ENCODE data around the gene IRF2. TPM values are rescaled to one million over a fixed set of nuclear protein-coding genes. Genes with fewer than 3 reads are reported as not detected.
A peak's percentile ranks its signal among the peaks of the same experiment; 100 is the strongest.

IRF2 gene
- 10 to 100 TPM; 23.3 to 38.6 (median 32.7) TPM for polyA plus RNA-seq
- long read RNA-seq, donor 1, transcript IRF2-201 (9 exons, 2,303 nt): major isoform, 15 of 38 reads
- long read RNA-seq, donor 1, partial matches to known transcripts: 23 of 38 reads
- long read RNA-seq, donor 1, other reads (novel, unspliced or antisense): 0 of 38 reads
- long read RNA-seq, donor 2, partial matches to known transcripts: 0 of 1 reads
- long read RNA-seq, donor 2, other reads (novel, unspliced or antisense): 0 of 1 reads
- long read RNA-seq, donor 3, transcript IRF2-201 (9 exons, 2,303 nt): major isoform, 5 of 13 reads
- long read RNA-seq, donor 3, partial matches to known transcripts: 8 of 13 reads
- long read RNA-seq, donor 3, other reads (novel, unspliced or antisense): 0 of 13 reads
- long read RNA-seq, donor 4: 0 reads
- long read RNA-seq, donor 5, partial matches to known transcripts: 0 of 2 reads
- long read RNA-seq, donor 5, other reads (novel, unspliced or antisense): 0 of 2 reads
- long read RNA-seq, donor 6, transcript IRF2-201 (9 exons, 2,303 nt): major isoform, 5 of 12 reads
- long read RNA-seq, donor 6, partial matches to known transcripts: 7 of 12 reads
- long read RNA-seq, donor 6, other reads (novel, unspliced or antisense): 0 of 12 reads
- long read RNA-seq, donor 7, transcript IRF2-201 (9 exons, 2,303 nt): major isoform, 11 of 11 reads
- long read RNA-seq, donor 7, partial matches to known transcripts: 0 of 11 reads
- long read RNA-seq, donor 7, other reads (novel, unspliced or antisense): 0 of 11 reads
- long read RNA-seq, donor 8, partial matches to known transcripts: 0 of 1 reads
- long read RNA-seq, donor 8, other reads (novel, unspliced or antisense): 0 of 1 reads
- long read RNA-seq, donor 9, partial matches to known transcripts: 0 of 3 reads
- long read RNA-seq, donor 9, other reads (novel, unspliced or antisense): 0 of 3 reads
- long read RNA-seq, donor 10, transcript IRF2-201 (9 exons, 2,303 nt): major isoform, 9 of 21 reads
- long read RNA-seq, donor 10, partial matches to known transcripts: 12 of 21 reads
- long read RNA-seq, donor 10, other reads (novel, unspliced or antisense): 0 of 21 reads

- FAIRE-seq: no peak
- DNase-seq: peak; percentile 99
- peak within 1 kb of the TSS; percentile 86 to 92 (median 90) for H3K4me3 ChIP-seq (ENCODE audit: low read depth in 1 of 3, low read length in 3 of 3)
- peak within 1 kb of the TSS; percentile 97 to 99 (median 98) for H3K27ac ChIP-seq (ENCODE audit: low read depth in 1 of 3, low read length in 2 of 3)
- WGBS, 3 donors: 0 to 1% (median 0%) methylated on average over 53 to 66 of the region's 66 CpGs
- peaks cover 0 to 12% (median 0%) of the 10 kb centered on the region in 3 donors for H3K36me3 ChIP-seq (ENCODE audit: control insufficient read depth in 3 of 3, insufficient read depth in 2 of 3, low read depth in 1 of 3, low read length in 3 of 3)
- H3K4me1 ChIP-seq (ENCODE audit: control insufficient read depth in 3 of 3, insufficient read depth in 2 of 3, low read depth in 1 of 3, low read length in 2 of 3): peaks cover 5 to 41% (median 8%) of the 10 kb centered on the region in 3 donors
- no peaks in the 10 kb centered on the region for H3K27me3 ChIP-seq (ENCODE audit: control insufficient read depth in 3 of 3, insufficient read depth in 3 of 3, low read length in 3 of 3)
- H3K9me3 ChIP-seq (ENCODE audit: control insufficient read depth in 2 of 2, insufficient read depth in 1 of 2, low read depth in 1 of 2, low read length in 1 of 2): no peaks in the 10 kb centered on the region
These were observed at the start of gene IRF2 for GRCh38 chr4:184474263-184475095. Gene IRF2, minus strand, starts transcription at chr4:184474550. Its CDS starts 45,486 bp downstream, at chr4:184429064.

- FAIRE-seq: no peak
- no peaks in the 10 kb centered on the region for H3K4me1 ChIP-seq (ENCODE audit: control insufficient read depth in 3 of 3, insufficient read depth in 2 of 3, low read depth in 1 of 3, low read length in 2 of 3)
- no peaks in the 10 kb centered on the region for H3K27me3 ChIP-seq (ENCODE audit: control insufficient read depth in 3 of 3, insufficient read depth in 3 of 3, low read length in 3 of 3)
- peaks cover 0 to 4% of the 10 kb centered on the region in 2 donors for H3K9me3 ChIP-seq (ENCODE audit: control insufficient read depth in 2 of 2, insufficient read depth in 1 of 2, low read depth in 1 of 2, low read length in 1 of 2)
- DNase-seq: no peak
- H3K4me3 ChIP-seq (ENCODE audit: low read depth in 1 of 3, low read length in 3 of 3): no peak overlapping the region
- no peak overlapping the region for H3K27ac ChIP-seq (ENCODE audit: low read depth in 1 of 3, low read length in 2 of 3)
- H3K36me3 ChIP-seq (ENCODE audit: control insufficient read depth in 3 of 3, insufficient read depth in 2 of 3, low read depth in 1 of 3, low read length in 3 of 3): no peaks in the 10 kb centered on the region
- WGBS, 3 donors: 92 to 95% (median 94%) methylated on average over 3 of the region's 3 CpGs
These were observed 41.3 kb upstream of the IRF2 start for GRCh38 chr4:184515606-184516005.

- H3K27me3 ChIP-seq (ENCODE audit: control insufficient read depth in 3 of 3, insufficient read depth in 3 of 3, low read length in 3 of 3): no peaks in the 10 kb centered on the region
- DNase-seq: no peak
- no peak overlapping the region for H3K4me3 ChIP-seq (ENCODE audit: low read depth in 1 of 3, low read length in 3 of 3)
- peaks cover 0 to 14% of the 10 kb centered on the region in 2 donors for H3K9me3 ChIP-seq (ENCODE audit: control insufficient read depth in 2 of 2, insufficient read depth in 1 of 2, low read depth in 1 of 2, low read length in 1 of 2)
- peak overlapping the region in 1 of 3 donors; percentile 67 for H3K27ac ChIP-seq (ENCODE audit: low read depth in 1 of 3, low read length in 2 of 3)
- no peaks in the 10 kb centered on the region for H3K36me3 ChIP-seq (ENCODE audit: control insufficient read depth in 3 of 3, insufficient read depth in 2 of 3, low read depth in 1 of 3, low read length in 3 of 3)
- FAIRE-seq: no peak
- H3K4me1 ChIP-seq (ENCODE audit: control insufficient read depth in 3 of 3, insufficient read depth in 2 of 3, low read depth in 1 of 3, low read length in 2 of 3): no peaks in the 10 kb centered on the region
- 45 to 72% (median 58%) methylated on average over 8 of the region's 8 CpGs for WGBS, 3 donors
These were observed 40.0 kb upstream of the IRF2 start for GRCh38 chr4:184514121-184514988.

GRCh38 chr4:184513802-184514120 lies 39.4 kb upstream of the IRF2 start:
- no peak for FAIRE-seq
- no peaks in the 10 kb centered on the region for H3K27me3 ChIP-seq (ENCODE audit: control insufficient read depth in 3 of 3, insufficient read depth in 3 of 3, low read length in 3 of 3)
- no peak for DNase-seq
- H3K27ac ChIP-seq (ENCODE audit: low read depth in 1 of 3, low read length in 2 of 3): peak overlapping the region in 1 of 3 donors; percentile 67
- WGBS, 3 donors: 55 to 76% (median 68%) methylated on average over 2 of the region's 2 CpGs
- no peaks in the 10 kb centered on the region for H3K4me1 ChIP-seq (ENCODE audit: control insufficient read depth in 3 of 3, insufficient read depth in 2 of 3, low read depth in 1 of 3, low read length in 2 of 3)
- no peaks in the 10 kb centered on the region for H3K36me3 ChIP-seq (ENCODE audit: control insufficient read depth in 3 of 3, insufficient read depth in 2 of 3, low read depth in 1 of 3, low read length in 3 of 3)
- no peak overlapping the region for H3K4me3 ChIP-seq (ENCODE audit: low read depth in 1 of 3, low read length in 3 of 3)
- H3K9me3 ChIP-seq (ENCODE audit: control insufficient read depth in 2 of 2, insufficient read depth in 1 of 2, low read depth in 1 of 2, low read length in 1 of 2): peaks cover 0 to 15% of the 10 kb centered on the region in 2 donors

- Histone ChIP-seq H3K36me3 (ENCODE audit: control insufficient read depth in 3 of 3, insufficient read depth in 2 of 3, low read depth in 1 of 3, low read length in 3 of 3) (no peaks in the 10 kb centered on the region), H3K27ac (ENCODE audit: low read depth in 1 of 3, low read length in 2 of 3) (no peak overlapping the region), H3K9me3 (ENCODE audit: control insufficient read depth in 2 of 2, insufficient read depth in 1 of 2, low read depth in 1 of 2, low read length in 1 of 2) (peaks cover 0 to 15% of the 10 kb centered on the region in 2 donors), H3K4me3 (ENCODE audit: low read depth in 1 of 3, low read length in 3 of 3) (no peak overlapping the region), H3K4me1 (ENCODE audit: control insufficient read depth in 3 of 3, insufficient read depth in 2 of 3, low read depth in 1 of 3, low read length in 2 of 3) (no peaks in the 10 kb centered on the region), H3K27me3 (ENCODE audit: control insufficient read depth in 3 of 3, insufficient read depth in 3 of 3, low read length in 3 of 3) (no peaks in the 10 kb centered on the region)
- FAIRE-seq (no peak), DNase-seq (no peak)
- WGBS, 3 donors: 94 to 100% (median 96%) methylated on average over 5 of the region's 5 CpGs
These were observed 36.8 kb upstream of the IRF2 start for GRCh38 chr4:184511156-184511555.

- Histone ChIP-seq H3K4me3 (ENCODE audit: low read depth in 1 of 3, low read length in 3 of 3) (no peak overlapping the region), H3K9me3 (ENCODE audit: control insufficient read depth in 2 of 2, insufficient read depth in 1 of 2, low read depth in 1 of 2, low read length in 1 of 2) (peaks cover 0 to 15% of the 10 kb centered on the region in 2 donors), H3K36me3 (ENCODE audit: control insufficient read depth in 3 of 3, insufficient read depth in 2 of 3, low read depth in 1 of 3, low read length in 3 of 3) (no peaks in the 10 kb centered on the region), H3K27me3 (ENCODE audit: control insufficient read depth in 3 of 3, insufficient read depth in 3 of 3, low read length in 3 of 3) (no peaks in the 10 kb centered on the region), H3K4me1 (ENCODE audit: control insufficient read depth in 3 of 3, insufficient read depth in 2 of 3, low read depth in 1 of 3, low read length in 2 of 3) (no peaks in the 10 kb centered on the region), H3K27ac (ENCODE audit: low read depth in 1 of 3, low read length in 2 of 3) (no peak overlapping the region)
- 95 to 98% (median 95%) methylated on average over 3 of the region's 3 CpGs for WGBS, 3 donors
- DNase-seq: no peak
- no peak for FAIRE-seq
These were observed 36.1 kb upstream of the IRF2 start for GRCh38 chr4:184510401-184510800.

GRCh38 chr4:184506527-184507121 lies 32.3 kb upstream of the IRF2 start:
- no peak overlapping the region for H3K27ac ChIP-seq (ENCODE audit: low read depth in 1 of 3, low read length in 2 of 3)
- WGBS, 3 donors: 81 to 88% (median 82%) methylated on average over 7 of the region's 7 CpGs

More at GRCh38 chr4:184506527-184507121, 32.3 kb upstream of the IRF2 start:
- Histone ChIP-seq H3K4me1 (ENCODE audit: control insufficient read depth in 3 of 3, insufficient read depth in 2 of 3, low read depth in 1 of 3, low read length in 2 of 3) (no peaks in the 10 kb centered on the region), H3K27me3 (ENCODE audit: control insufficient read depth in 3 of 3, insufficient read depth in 3 of 3, low read length in 3 of 3) (no peaks in the 10 kb centered on the region), H3K4me3 (ENCODE audit: low read depth in 1 of 3, low read length in 3 of 3) (no peak overlapping the region), H3K36me3 (ENCODE audit: control insufficient read depth in 3 of 3, insufficient read depth in 2 of 3, low read depth in 1 of 3, low read length in 3 of 3) (no peaks in the 10 kb centered on the region), H3K9me3 (ENCODE audit: control insufficient read depth in 2 of 2, insufficient read depth in 1 of 2, low read depth in 1 of 2, low read length in 1 of 2) (peaks cover 0 to 15% of the 10 kb centered on the region in 2 donors)
- FAIRE-seq: no peak
- DNase-seq: no peak

All from small intestine (tissue), 16 donors.